GM20000 (cell line): ENCODE data around the gene KLF7.

ENCODE experiments used
- DNase-seq: peaks from one replicate; pipeline ENCODE4 v3.0.0; 2012; ENCODE audit warnings: low spot score
- TF ChIP-seq, protein P1 (sequence below): IDR thresholded peaks from 2 replicates; pipeline ENCODE4 v1.5.1; 2012; ENCODE audit warnings: mild to moderate bottlenecking, control low read depth; ENCODE audit errors: extremely low read depth, missing control alignments

The KLF7 gene

DNA sequence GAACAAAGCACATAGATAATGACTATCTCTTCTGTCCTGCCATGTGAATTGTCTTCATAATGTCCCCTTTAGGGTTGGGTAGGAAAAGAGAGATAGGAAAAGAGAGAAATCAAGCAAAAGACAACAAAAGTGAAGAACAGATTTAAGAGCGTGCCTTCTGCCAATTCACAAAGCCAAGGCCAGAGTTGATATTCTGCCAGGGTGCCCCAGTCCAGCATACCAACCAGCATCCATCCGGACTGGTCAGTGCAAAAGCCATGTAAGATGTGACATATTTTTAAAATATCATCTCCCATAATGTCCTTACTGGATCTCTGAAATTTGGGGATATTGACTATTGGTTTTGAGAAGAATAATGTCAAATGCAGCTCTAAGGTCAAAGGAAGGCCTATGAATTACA is 35.7 kb upstream of the KLF7 start:
- TF ChIP-seq, protein P1, sequence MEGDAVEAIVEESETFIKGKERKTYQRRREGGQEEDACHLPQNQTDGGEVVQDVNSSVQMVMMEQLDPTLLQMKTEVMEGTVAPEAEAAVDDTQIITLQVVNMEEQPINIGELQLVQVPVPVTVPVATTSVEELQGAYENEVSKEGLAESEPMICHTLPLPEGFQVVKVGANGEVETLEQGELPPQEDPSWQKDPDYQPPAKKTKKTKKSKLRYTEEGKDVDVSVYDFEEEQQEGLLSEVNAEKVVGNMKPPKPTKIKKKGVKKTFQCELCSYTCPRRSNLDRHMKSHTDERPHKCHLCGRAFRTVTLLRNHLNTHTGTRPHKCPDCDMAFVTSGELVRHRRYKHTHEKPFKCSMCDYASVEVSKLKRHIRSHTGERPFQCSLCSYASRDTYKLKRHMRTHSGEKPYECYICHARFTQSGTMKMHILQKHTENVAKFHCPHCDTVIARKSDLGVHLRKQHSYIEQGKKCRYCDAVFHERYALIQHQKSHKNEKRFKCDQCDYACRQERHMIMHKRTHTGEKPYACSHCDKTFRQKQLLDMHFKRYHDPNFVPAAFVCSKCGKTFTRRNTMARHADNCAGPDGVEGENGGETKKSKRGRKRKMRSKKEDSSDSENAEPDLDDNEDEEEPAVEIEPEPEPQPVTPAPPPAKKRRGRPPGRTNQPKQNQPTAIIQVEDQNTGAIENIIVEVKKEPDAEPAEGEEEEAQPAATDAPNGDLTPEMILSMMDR = no peak
- no peak for DNase-seq

DNA sequence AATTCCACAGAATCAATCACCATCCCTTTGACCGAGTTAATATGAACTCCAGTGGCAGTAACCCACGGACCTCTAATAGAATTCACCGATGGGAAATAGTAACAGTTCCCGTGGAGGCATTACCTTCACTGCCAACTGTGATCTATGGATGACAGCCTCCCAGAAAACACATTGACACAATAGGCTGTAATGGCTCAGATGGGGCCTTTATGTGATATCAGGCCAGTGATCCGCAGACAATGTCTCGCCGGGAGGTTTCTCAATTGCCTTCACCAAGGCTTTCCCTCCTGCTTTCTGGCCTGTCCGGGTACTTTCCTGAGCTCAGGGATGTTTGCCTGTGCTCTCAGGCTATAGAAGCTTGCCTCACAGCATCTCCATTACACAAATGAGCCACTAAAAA is 34.4 kb upstream of the KLF7 start:
- TF ChIP-seq, protein P1 = no peak
- DNase-seq = no peak

DNA sequence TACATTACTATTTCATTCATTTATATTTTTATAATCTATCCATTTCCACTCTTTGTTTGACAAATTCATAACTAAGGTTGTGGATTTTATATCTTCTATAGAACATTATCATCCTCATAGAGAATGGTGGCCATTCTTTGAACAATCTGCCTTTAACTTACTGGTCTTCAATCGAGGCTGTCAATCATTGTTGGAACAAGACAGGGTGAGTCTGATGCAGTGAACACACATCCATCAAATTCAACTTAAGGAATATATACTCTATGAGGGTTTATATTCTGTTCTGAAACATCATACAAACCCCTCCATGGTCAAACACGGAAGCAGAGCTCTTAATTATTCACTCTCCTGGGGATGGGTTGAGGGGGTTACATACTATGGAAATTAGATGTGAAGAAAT is 28.3 kb upstream of the KLF7 start:
- TF ChIP-seq, protein P1 = no peak
- no peak for DNase-seq

DNA sequence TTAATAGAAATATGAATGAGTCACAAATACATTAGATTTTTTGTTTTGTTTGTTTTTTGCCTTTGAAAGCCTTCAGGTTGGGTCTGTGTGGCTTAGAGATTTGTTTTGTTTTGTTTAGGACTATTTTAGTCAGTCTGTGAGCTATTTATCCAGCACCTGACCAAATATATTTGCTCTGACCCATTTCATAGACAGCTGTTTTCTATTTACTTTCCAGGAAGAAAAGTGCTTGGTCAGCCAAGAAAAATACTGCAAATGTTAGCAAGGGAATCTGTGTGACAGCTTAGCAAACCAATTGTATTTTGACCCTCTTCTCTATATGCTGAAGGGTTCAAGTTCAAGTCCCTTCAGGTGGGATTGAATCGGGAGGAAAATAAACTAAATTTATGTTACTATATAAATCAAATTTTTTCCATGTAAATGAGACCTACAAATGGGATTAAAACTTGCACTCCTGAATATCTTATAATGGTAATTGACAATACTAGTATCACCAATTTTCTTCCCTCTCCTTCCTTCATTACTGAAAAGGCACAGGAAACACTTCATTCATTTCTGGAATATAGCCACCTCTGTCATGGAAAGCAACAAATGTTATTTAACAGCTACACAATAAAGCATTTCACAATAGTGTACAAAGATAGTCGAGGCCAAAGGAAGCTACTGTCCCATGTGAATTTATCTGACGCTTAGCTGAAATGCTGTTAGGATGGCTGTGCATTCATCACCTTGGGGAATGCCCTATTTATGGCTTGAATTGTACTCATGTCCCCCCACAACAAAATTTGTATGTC is 23.1 kb upstream of the KLF7 start:
- DNase-seq = no peak
- TF ChIP-seq, protein P1 = no peak

DNA sequence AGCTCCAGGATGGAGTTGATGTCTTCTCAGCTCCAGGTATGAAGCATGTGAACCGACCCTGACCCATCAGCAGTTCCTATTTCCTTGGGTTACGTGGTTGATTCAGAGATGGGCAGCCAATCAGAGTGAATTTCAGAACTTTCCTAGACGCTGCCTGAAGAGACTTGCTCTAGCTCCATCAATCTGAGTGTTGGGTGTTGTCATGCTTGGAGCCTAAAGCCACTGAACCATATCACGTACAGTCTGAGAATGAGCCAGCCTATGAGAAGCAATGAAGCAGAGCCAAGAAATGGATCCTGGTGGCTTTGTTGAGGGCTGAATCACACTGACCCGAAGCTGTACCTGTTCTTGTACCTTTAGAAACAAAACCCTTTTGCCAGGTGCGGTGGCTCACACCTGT is 19.6 kb upstream of the KLF7 start:
- DNase-seq = no peak
- TF ChIP-seq, protein P1 = no peak

DNA sequence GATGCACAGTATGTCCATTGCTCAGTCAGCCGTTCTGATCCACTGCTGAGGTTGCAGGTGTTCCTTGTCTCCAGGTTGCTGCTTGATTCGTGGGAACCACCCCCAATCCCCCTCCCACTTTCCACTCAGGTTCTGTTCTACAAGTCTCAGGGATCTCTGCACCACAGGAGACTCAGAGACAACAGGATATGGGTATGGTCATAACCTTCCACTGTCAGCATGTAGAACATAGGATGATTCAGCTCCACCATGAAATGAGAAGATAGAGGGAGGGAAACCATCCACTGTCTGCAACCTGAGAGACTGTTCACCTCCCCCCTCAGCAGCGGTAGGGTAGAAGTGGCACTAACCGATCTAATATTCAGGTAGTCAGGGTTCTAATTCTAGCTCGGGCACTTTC is 19.0 kb upstream of the KLF7 start:
- TF ChIP-seq, protein P1 = no peak
- DNase-seq = no peak

DNA sequence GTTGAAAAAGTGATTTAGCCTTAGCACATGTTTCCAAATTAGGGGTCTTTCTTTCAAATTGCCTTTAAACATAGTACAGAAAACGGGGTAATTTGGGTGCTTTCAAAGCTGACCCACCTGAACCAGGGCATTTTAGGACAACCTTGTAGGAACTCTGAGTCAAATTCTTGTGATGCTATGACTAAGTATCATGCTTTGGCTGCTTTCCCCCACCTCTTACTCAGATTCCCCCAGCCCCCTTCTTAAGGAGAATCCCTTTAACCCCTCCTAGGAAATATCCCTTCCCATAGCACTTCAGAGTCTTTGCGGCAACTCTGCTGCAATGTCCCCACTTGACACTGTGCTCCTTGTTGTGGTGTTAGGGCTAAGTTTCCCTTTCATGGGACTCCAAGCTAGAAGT is 18.6 kb upstream of the KLF7 start:
- no peak for DNase-seq
- TF ChIP-seq, protein P1 = no peak
